ENCODE measurements around the gene PDZD4.

DNA sequence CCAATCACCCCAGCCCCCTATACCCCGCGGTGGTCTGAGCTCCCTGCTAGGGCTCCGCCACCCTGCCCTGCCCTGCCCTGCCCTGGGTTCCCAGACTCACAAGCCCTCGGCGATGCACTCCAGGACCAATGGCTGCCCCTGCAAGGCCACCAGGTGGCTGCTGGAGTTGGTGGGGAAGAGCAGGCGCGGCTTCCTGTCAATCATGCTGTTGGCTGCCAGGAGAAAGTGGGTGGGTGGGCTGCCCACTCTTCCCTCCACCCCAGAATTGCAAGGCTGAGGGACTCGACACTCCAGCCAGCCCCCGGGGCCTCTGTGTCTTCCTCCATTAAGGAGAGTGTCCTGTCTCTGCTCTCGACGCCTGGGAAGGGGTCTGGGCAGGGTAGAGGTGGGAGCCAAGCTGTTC, 39.9 kb upstream of the PDZD4 start:
- TF ChIP-seq POLR2A (IDR thresholded peaks at IDR 0.05) = no peak
- TF ChIP-seq, protein P1, sequence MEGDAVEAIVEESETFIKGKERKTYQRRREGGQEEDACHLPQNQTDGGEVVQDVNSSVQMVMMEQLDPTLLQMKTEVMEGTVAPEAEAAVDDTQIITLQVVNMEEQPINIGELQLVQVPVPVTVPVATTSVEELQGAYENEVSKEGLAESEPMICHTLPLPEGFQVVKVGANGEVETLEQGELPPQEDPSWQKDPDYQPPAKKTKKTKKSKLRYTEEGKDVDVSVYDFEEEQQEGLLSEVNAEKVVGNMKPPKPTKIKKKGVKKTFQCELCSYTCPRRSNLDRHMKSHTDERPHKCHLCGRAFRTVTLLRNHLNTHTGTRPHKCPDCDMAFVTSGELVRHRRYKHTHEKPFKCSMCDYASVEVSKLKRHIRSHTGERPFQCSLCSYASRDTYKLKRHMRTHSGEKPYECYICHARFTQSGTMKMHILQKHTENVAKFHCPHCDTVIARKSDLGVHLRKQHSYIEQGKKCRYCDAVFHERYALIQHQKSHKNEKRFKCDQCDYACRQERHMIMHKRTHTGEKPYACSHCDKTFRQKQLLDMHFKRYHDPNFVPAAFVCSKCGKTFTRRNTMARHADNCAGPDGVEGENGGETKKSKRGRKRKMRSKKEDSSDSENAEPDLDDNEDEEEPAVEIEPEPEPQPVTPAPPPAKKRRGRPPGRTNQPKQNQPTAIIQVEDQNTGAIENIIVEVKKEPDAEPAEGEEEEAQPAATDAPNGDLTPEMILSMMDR (IDR thresholded peaks at IDR 0.05) = no peak
- TF ChIP-seq POLR2AphosphoS5 (IDR thresholded peaks at IDR 0.05) = no peak

All from stomach (tissue), 4 donors.